CD4-positive, alpha-beta memory T cell (primary cell): ENCODE results near the gene OPCML. TPM values are rescaled to one million over a fixed set of nuclear protein-coding genes. Genes with fewer than 3 reads are reported as not detected.

Experiments
- CTCF ChIA-PET: fragments of 350-600 bp; sonication (Branson Sonifier 250); formaldehyde crosslinking; loops from one replicate; lab custom pipeline; 2021; ENCODE audit warnings: inconsistent platforms; ENCODE audit not compliant: partially characterized antibody; lab: Charles Lee
- POLR2A ChIA-PET: fragments of 350-600 bp; sonication (Branson Sonifier 250); formaldehyde crosslinking; loops from one replicate; lab custom pipeline; 2021; ENCODE audit not compliant: partially characterized antibody; lab: Charles Lee
- DNase-seq, 5 donors: peaks; one replicate each; pipeline versions ENCODE4 v3.0.0 to v3.0.0-alpha.2; 2020 to 2022; ENCODE audit warnings: mixed read lengths in 1 of 5
- H3K27ac ChIP-seq: one replicate; pipeline ENCODE4 v1.7.0; 2013; ENCODE audit warnings: low read depth, low read length
- H3K27me3 ChIP-seq: 2 replicates; pipeline ENCODE4 v1.7.0; 2013; ENCODE audit warnings: mild to moderate bottlenecking, low read length, moderate library complexity; ENCODE audit not compliant: insufficient read depth
- H3K36me3 ChIP-seq: 2 replicates; pipeline ENCODE4 v1.7.0; 2013; ENCODE audit warnings: mild to moderate bottlenecking, low read length, moderate library complexity; ENCODE audit not compliant: insufficient read depth
- H3K4me1 ChIP-seq: 2 replicates; pipeline ENCODE4 v1.7.0; 2013; ENCODE audit warnings: mild to moderate bottlenecking, low read length, moderate library complexity; ENCODE audit not compliant: insufficient read depth
- H3K4me3 ChIP-seq, 2 donors: one replicate each; pipeline ENCODE4 v1.7.0; 2013; ENCODE audit warnings: low read length in 2 of 2, mild to moderate bottlenecking in 1 of 2
- H3K9me3 ChIP-seq, 2 donors: one replicate each; pipeline ENCODE4 v1.7.0; 2013; ENCODE audit warnings: low read length in 2 of 2, control low read depth in 1 of 2; ENCODE audit not compliant: control insufficient read depth in 1 of 2
- H3K27ac Mint-ChIP-seq, 7 donors: one replicate each; pipeline ENCODE4 v1.8.0; 2020 to 2021; ENCODE audit warnings: mixed read lengths in 7 of 7, mild to moderate bottlenecking in 6 of 7, inconsistent platforms in 3 of 7, moderate library complexity in 3 of 7
- H3K27me3 Mint-ChIP-seq, 2 donors: one replicate each; pipeline ENCODE4 v1.8.0; 2020 to 2021; ENCODE audit warnings: mixed read lengths in 2 of 2
- H3K36me3 Mint-ChIP-seq, 2 donors: one replicate each; pipeline ENCODE4 v1.8.0; 2020 to 2021; ENCODE audit warnings: mixed read lengths in 2 of 2, inconsistent platforms in 1 of 2, mild to moderate bottlenecking in 1 of 2
- H3K4me1 Mint-ChIP-seq, 4 donors: one replicate each; pipeline ENCODE4 v1.8.0; 2020 to 2021; ENCODE audit warnings: mixed read lengths in 4 of 4, mild to moderate bottlenecking in 1 of 4
- H3K4me3 Mint-ChIP-seq, 8 donors: one replicate each; pipeline ENCODE4 v1.8.0; 2020 to 2021; ENCODE audit warnings: mixed read lengths in 8 of 8, mild to moderate bottlenecking in 7 of 8, moderate library complexity in 6 of 8, inconsistent platforms in 3 of 8
- H3K9me3 Mint-ChIP-seq, 8 donors: one replicate each; pipeline ENCODE4 v1.8.0; 2020 to 2021; ENCODE audit warnings: mixed read lengths in 8 of 8, mild to moderate bottlenecking in 5 of 8, inconsistent platforms in 3 of 8, moderate library complexity in 1 of 8
- intact Hi-C: fragments of 100-400 bp; cut with micrococcal nuclease; formaldehyde crosslinking; loops from one replicate; pipeline ENCODE4 v1.15.1; 2023
- polyA plus RNA-seq, 2 donors: library from polyadenylated mRNA; unstranded; fragments of 300-500 nt; fragmentation: Illumina TruSeq; gene quantifications; one replicate each; pipeline ENCODE4 v1.2.3, GENCODE V29; 2021
- total RNA-seq, 2 experiments: library from RNA; stranded (reverse); gene quantifications; one replicate each; pipeline ENCODE4 v1.2.3, GENCODE V29; 2021

Gene OPCML
- total and polyA plus RNA-seq, 4 experiments from 2014 or later, result not detected

DNA sequence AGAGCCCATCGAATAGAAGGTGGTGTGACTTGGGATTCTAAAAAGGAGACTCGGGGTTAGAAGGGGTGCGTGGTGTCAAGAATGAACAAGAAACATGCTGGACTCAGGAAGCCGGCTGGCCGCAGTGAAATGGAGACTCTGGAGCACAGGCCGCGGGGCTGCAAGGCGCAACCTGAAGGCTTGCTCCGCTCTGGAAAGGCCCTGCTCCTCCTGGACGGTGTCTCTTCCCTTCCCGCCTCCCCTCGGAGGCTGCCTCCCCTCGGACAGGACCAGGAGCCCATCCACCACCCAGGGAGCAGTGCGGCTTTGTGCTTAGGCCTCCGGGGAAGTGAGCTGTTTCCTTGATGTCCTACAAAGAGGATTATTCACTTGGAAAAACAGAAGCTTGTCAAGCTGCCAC lies 170.1 kb downstream of the OPCML start:
- Histone ChIP-seq H3K4me3 (no peak overlapping the region), H3K4me1 (no peaks in the 10 kb centered on the region), H3K27me3 (no peaks in the 10 kb centered on the region), H3K9me3 (no peaks in the 10 kb centered on the region), H3K36me3 (no peaks in the 10 kb centered on the region), H3K27ac (no peak overlapping the region)
- H3K4me3 Mint-ChIP-seq, result no peak overlapping the region
- intact Hi-C loops, result no loop called here
- ChIA-PET CTCF (no interaction called here), POLR2A (no interaction called here)
- DNase-seq, result no peak
- H3K27ac Mint-ChIP-seq, result no peak overlapping the region
- no peaks in the 10 kb centered on the region for H3K36me3 Mint-ChIP-seq
- peaks cover 0 to 5% (median 0%) of the 10 kb centered on the region in 8 donors for H3K9me3 Mint-ChIP-seq
- no peaks in the 10 kb centered on the region for H3K27me3 Mint-ChIP-seq
- H3K4me1 Mint-ChIP-seq, result no peaks in the 10 kb centered on the region

DNA sequence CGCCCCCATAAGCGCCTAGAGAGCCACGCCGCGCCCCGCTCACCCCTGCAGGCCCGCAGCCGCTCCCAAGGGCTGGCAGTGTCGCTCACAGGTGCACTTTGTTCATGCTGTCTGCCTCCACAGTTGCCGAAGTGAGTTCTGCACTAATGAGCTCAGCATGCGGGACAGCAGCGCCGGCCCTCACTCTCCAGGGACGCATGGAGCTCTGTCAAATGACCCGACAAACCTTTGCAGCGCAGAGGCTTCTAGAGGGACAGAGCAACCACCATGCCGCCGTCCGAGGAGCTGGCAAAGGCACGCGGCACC lies 170.7 kb downstream of the OPCML start:
- Histone ChIP-seq H3K27me3 (no peaks in the 10 kb centered on the region), H3K9me3 (no peaks in the 10 kb centered on the region), H3K4me1 (no peaks in the 10 kb centered on the region), H3K27ac (no peak overlapping the region), H3K4me3 (no peak overlapping the region), H3K36me3 (no peaks in the 10 kb centered on the region)
- no peak overlapping the region for H3K27ac Mint-ChIP-seq
- H3K4me3 Mint-ChIP-seq, result no peak overlapping the region
- no peak for DNase-seq
- intact Hi-C loops, result no loop called here
- H3K36me3 Mint-ChIP-seq, result no peaks in the 10 kb centered on the region
- no peaks in the 10 kb centered on the region for H3K4me1 Mint-ChIP-seq
- ChIA-PET POLR2A (no interaction called here), CTCF (no interaction called here)
- peaks cover 0 to 5% (median 0%) of the 10 kb centered on the region in 8 donors for H3K9me3 Mint-ChIP-seq
- H3K27me3 Mint-ChIP-seq, result no peaks in the 10 kb centered on the region

DNA sequence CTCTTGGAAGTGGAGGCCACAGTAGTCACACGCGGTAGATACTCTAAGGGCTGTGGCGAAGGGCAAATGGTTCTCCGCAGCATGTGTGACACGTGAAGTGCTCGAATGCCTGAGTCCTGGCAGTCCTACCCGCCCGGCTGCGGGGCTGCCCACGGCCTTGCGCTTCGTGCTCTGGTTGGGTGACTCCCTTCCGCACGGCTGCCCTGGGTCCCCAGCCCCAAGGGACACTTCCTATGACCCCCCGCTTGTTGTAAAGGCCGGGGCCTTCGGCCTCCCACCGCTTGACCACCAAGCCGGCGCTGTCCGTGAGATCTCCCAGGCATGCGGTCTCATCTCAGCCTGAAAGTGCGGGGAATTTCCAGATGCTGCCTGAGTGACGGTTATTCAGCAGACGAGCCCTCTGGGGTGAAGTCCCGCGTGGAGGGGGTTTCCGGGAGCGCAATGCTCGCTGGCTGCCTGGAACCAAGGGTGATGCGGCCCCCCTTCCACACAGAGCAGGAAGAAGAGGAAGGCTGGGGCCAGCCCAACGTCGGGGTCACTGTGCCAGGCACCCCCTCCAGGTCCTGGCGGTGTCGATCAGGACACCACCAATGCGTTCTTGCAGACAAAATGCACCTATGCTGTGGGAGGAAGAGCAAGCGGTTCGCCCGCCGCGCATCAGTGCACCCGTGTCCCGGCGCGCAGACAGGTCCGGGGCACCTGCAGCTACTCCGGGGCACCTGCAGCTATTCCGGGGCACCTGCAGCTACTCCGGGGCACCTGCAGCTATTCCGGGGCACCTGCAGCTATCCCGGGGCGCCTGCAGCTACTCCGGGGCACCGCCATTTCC lies 171.2 kb downstream of the OPCML start:
- Mint-ChIP-seq H3K4me1 (no peaks in the 10 kb centered on the region), H3K4me3 (no peak overlapping the region)
- intact Hi-C loops, result no loop called here

DNA sequence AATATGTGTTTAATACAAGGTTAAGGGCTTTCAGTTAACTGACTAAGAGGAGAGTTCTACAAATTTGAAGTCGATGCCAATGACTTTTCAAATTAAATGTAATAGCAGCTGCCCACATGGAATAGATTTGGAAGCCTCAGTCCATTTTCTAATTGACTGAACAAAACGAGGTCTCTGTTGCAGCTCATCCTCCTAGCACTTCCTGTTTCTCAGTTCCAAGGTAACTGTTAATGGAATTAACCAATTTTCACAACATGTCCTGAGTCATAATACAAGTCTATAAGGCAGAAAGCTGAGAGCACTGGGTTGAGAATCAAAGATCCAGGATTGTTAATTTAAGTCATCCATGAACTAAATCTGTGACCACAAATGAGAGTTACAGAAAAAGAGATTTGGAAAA lies 177.2 kb downstream of the OPCML start:
- Histone ChIP-seq H3K36me3 (no peaks in the 10 kb centered on the region), H3K9me3 (no peaks in the 10 kb centered on the region), H3K27ac (no peak overlapping the region), H3K4me1 (no peaks in the 10 kb centered on the region), H3K27me3 (no peaks in the 10 kb centered on the region), H3K4me3 (no peak overlapping the region)
- no peaks in the 10 kb centered on the region for H3K36me3 Mint-ChIP-seq
- intact Hi-C loops, result no loop called here
- H3K9me3 Mint-ChIP-seq, result peaks cover 0 to 12% (median 2%) of the 10 kb centered on the region in 8 donors
- CTCF ChIA-PET, result no interaction called here
- H3K4me1 Mint-ChIP-seq, result no peaks in the 10 kb centered on the region
- POLR2A ChIA-PET, result no interaction called here
- no peak for DNase-seq
- H3K27me3 Mint-ChIP-seq, result no peaks in the 10 kb centered on the region
- no peak overlapping the region for H3K4me3 Mint-ChIP-seq
- H3K27ac Mint-ChIP-seq, result no peak overlapping the region

More for the DNA sequence above, 171.2 kb downstream of the OPCML start:
- CTCF ChIA-PET, result no interaction called here
- Histone ChIP-seq H3K27ac (no peak overlapping the region), H3K9me3 (no peaks in the 10 kb centered on the region), H3K27me3 (no peaks in the 10 kb centered on the region), H3K4me3 (no peak overlapping the region), H3K36me3 (no peaks in the 10 kb centered on the region), H3K4me1 (no peaks in the 10 kb centered on the region)
- POLR2A ChIA-PET, result no interaction called here
- Mint-ChIP-seq H3K36me3 (no peaks in the 10 kb centered on the region), H3K27me3 (no peaks in the 10 kb centered on the region), H3K27ac (no peak overlapping the region), H3K9me3 (peaks cover 0 to 5% (median under 1%) of the 10 kb centered on the region in 8 donors)
- no peak for DNase-seq

DNA sequence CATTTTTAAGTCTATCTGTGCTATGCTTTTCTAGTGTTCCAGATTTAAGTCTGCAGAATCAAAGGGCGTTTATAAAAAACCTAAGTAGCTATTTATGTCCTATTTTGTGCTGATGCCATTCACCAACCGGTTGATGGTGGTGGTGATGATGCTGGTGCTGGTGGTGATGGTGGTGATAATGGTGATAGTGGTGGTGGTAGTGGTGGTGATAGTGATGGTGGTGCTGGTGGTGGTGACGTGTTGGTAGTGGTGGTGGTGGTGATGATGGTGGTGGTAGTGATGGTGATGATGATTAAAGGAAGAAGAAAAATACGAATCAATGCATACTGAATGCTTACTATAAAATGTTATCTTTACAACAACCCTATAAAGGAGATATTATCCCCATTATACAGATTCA lies 178.2 kb downstream of the OPCML start:
- Mint-ChIP-seq H3K27ac (no peak overlapping the region), H3K27me3 (no peaks in the 10 kb centered on the region), H3K4me3 (no peak overlapping the region), H3K36me3 (no peaks in the 10 kb centered on the region), H3K4me1 (no peaks in the 10 kb centered on the region), H3K9me3 (peaks cover 0 to 12% (median under 1%) of the 10 kb centered on the region in 8 donors)
- ChIA-PET CTCF (no interaction called here), POLR2A (no interaction called here)
- H3K9me3 ChIP-seq, result no peaks in the 10 kb centered on the region
- no peak overlapping the region for H3K4me3 ChIP-seq
- intact Hi-C loops, result no loop called here
- H3K4me1 ChIP-seq, result no peaks in the 10 kb centered on the region
- H3K36me3 ChIP-seq, result no peaks in the 10 kb centered on the region
- H3K27me3 ChIP-seq, result no peaks in the 10 kb centered on the region
- DNase-seq, result no peak
- no peak overlapping the region for H3K27ac ChIP-seq

DNA sequence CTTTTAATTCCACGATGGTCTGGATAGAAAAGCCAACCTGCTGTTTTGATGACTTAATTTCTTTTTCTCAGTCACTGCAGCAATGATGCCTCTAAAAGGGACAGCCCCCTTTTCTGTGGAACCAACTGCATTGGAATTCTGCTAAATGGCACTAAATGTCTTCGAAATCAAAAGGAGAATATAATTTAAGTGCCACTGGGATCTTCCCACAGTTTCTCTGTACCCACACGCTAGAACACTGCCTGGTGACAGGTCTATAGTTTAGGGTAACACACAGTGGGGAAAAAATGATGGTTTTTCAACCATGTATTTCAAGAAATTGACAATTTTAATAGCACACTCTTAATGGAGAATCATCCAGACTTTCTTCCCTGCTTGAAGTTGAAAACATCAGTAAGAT lies 182.3 kb downstream of the OPCML start:
- Mint-ChIP-seq H3K9me3 (peaks cover 0 to 9% (median 1%) of the 10 kb centered on the region in 8 donors), H3K4me3 (no peak overlapping the region), H3K36me3 (no peaks in the 10 kb centered on the region), H3K4me1 (no peaks in the 10 kb centered on the region), H3K27ac (no peak overlapping the region), H3K27me3 (no peaks in the 10 kb centered on the region)
- Histone ChIP-seq H3K27ac (no peak overlapping the region), H3K27me3 (no peaks in the 10 kb centered on the region), H3K4me3 (no peak overlapping the region), H3K4me1 (no peaks in the 10 kb centered on the region), H3K9me3 (no peaks in the 10 kb centered on the region), H3K36me3 (no peaks in the 10 kb centered on the region)
- no peak for DNase-seq
- ChIA-PET CTCF (no interaction called here), POLR2A (no interaction called here)
- intact Hi-C loops, result no loop called here

DNA sequence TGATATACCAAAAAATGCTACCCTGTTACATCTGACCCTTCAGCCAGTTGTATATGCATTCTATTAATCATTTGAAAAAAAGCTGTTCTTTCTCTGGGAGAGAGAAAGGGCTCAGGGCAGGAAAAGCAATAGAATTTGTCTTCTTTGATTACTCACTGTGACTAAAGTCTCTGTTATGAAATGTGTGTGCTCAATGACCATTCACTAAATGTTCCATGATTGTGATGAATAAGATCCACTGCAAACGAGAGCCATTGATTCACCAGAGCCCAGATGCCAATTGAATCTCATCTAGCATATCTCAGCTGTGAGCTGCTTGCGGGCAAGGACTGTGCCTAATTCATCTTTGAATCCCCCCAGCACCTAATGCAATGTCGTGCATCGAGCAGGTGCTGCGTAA lies 184.3 kb downstream of the OPCML start:
- CTCF ChIA-PET, result no interaction called here
- Histone ChIP-seq H3K9me3 (no peaks in the 10 kb centered on the region), H3K36me3 (no peaks in the 10 kb centered on the region), H3K27me3 (no peaks in the 10 kb centered on the region), H3K4me1 (no peaks in the 10 kb centered on the region), H3K4me3 (no peak overlapping the region), H3K27ac (no peak overlapping the region)
- Mint-ChIP-seq H3K27me3 (peaks cover 0 to 2% of the 10 kb centered on the region in 2 donors), H3K4me1 (no peaks in the 10 kb centered on the region), H3K9me3 (peaks cover 0 to 7% (median 3%) of the 10 kb centered on the region in 8 donors), H3K27ac (no peak overlapping the region), H3K4me3 (no peak overlapping the region), H3K36me3 (no peaks in the 10 kb centered on the region)
- intact Hi-C loops, result no loop called here
- DNase-seq, result no peak
- POLR2A ChIA-PET, result no interaction called here
